ENCODE data around the gene FUNDC2. TPM values are rescaled to one million over a fixed set of nuclear protein-coding genes. Genes with fewer than 3 reads are reported as not detected.

FUNDC2 gene
- total RNA-seq, 2 donors from 2014 or later: 146 to 178 TPM

GRCh38 chrX:155071694-155072280, 45.1 kb downstream of the FUNDC2 start:
- Histone ChIP-seq H3K27ac (peak overlapping the region; percentile 70 to 78), H3K36me3 (no peaks in the 10 kb centered on the region), H3K9me3 (no peaks in the 10 kb centered on the region), H3K27me3 (no peaks in the 10 kb centered on the region), H3K4me1 (no peaks in the 10 kb centered on the region), H3K4me3 (peak overlapping the region; percentile 51 to 55)
- no peak for DNase-seq (ENCODE audit: low spot score)
- TF ChIP-seq CTCF (IDR thresholded peaks at IDR 0.05): no peak

GRCh38 chrX:155086202-155086840, 59.7 kb downstream of the FUNDC2 start:
- no peak for DNase-seq (ENCODE audit: low spot score)
- Histone ChIP-seq H3K36me3 (peaks cover 10% of the 10 kb centered on the region), H3K4me1 (no peaks in the 10 kb centered on the region), H3K4me3 (no peak overlapping the region), H3K9me3 (no peaks in the 10 kb centered on the region), H3K27ac (no peak overlapping the region), H3K27me3 (no peaks in the 10 kb centered on the region)
- TF ChIP-seq CTCF (IDR thresholded peaks at IDR 0.05): peak in 1 of 2 donors; percentile 60

GRCh38 chrX:155086961-155087735, 60.5 kb downstream of the FUNDC2 start:
- no peak for DNase-seq (ENCODE audit: low spot score)
- H3K27ac ChIP-seq: no peak overlapping the region
- H3K4me3 ChIP-seq: no peak overlapping the region
- H3K9me3 ChIP-seq: no peaks in the 10 kb centered on the region
- peaks cover 10% of the 10 kb centered on the region for H3K36me3 ChIP-seq
- no peak for TF ChIP-seq CTCF (IDR thresholded peaks at IDR 0.05)
- no peaks in the 10 kb centered on the region for H3K4me1 ChIP-seq
- H3K27me3 ChIP-seq: no peaks in the 10 kb centered on the region

- DNase-seq (ENCODE audit: low spot score): no peak
- Histone ChIP-seq H3K9me3 (no peaks in the 10 kb centered on the region), H3K27ac (no peak overlapping the region), H3K27me3 (no peaks in the 10 kb centered on the region), H3K36me3 (no peaks in the 10 kb centered on the region), H3K4me3 (no peak overlapping the region), H3K4me1 (no peaks in the 10 kb centered on the region)
- peak; percentile 31 to 73 for TF ChIP-seq CTCF (IDR thresholded peaks at IDR 0.05)
These were observed 67.9 kb downstream of the FUNDC2 start for GRCh38 chrX:155094468-155095061.

- TF ChIP-seq CTCF (IDR thresholded peaks at IDR 0.05): no peak
- DNase-seq (ENCODE audit: low spot score): no peak
- H3K4me1 ChIP-seq: no peaks in the 10 kb centered on the region
- H3K27me3 ChIP-seq: no peaks in the 10 kb centered on the region
- no peak overlapping the region for H3K4me3 ChIP-seq
- no peaks in the 10 kb centered on the region for H3K9me3 ChIP-seq
- H3K27ac ChIP-seq: no peak overlapping the region
- H3K36me3 ChIP-seq: no peaks in the 10 kb centered on the region
These were observed 79.3 kb downstream of the FUNDC2 start for GRCh38 chrX:155105919-155106318.

Data from right atrium auricular region (tissue), 2 donors.